Upper lobe of left lung (tissue), 6 donors: ENCODE results near the gene ZNF76. TPM values are rescaled to one million over a fixed set of nuclear protein-coding genes. Genes with fewer than 3 reads are reported as not detected.

ENCODE experiments used
- ATAC-seq, 2 donors: fragments of 200-7000 bp; cut with Tn5 transposase; one replicate each; pipeline ENCODE4 v1.9.1; 2022; ENCODE audit warnings: mild to moderate bottlenecking in 2 of 2, moderate library complexity in 2 of 2; ENCODE audit not compliant: low FRiP score in 2 of 2
- DNase-seq, 2 donors: peaks; one replicate each; pipeline ENCODE4 v3.0.0-alpha.2; 2019 to 2020
- H3K27ac ChIP-seq, 4 donors: fragments of 200-600 bp; sonication (generic); one replicate each; pipeline ENCODE4 v1.5.1; 2016 to 2019
- H3K27me3 ChIP-seq, 4 donors: fragments of 200-600 bp; sonication (generic); one replicate each; pipeline ENCODE4 v1.5.1; 2017 to 2019
- H3K36me3 ChIP-seq, 4 donors: fragments of 200-600 bp; sonication (generic); one replicate each; pipeline ENCODE4 v1.5.1; 2016 to 2019
- H3K4me1 ChIP-seq, 4 donors: fragments of 200-600 bp; sonication (generic); one replicate each; pipeline ENCODE4 v1.5.1; 2018 to 2019
- H3K4me3 ChIP-seq, 4 donors: fragments of 200-600 bp; sonication (generic); one replicate each; pipeline ENCODE4 v1.5.1; 2017 to 2019; ENCODE audit warnings: mild to moderate bottlenecking in 2 of 4, moderate library complexity in 1 of 4
- H3K9me3 ChIP-seq, 4 donors: fragments of 200-600 bp; sonication (generic); one replicate each; pipeline ENCODE4 v1.5.1; 2018 to 2019
- CTCF ChIP-seq, 6 experiments: fragments of 450-650 bp in 4 of 6; fragments of 200-600 bp in 2 of 6; sonication (generic) in 2 of 6; IDR thresholded peaks; one replicate each; pipeline ENCODE4 v1.5.1; 2016 to 2019; ENCODE audit warnings: antibody characterized with exemption in 6 of 6
- EP300 ChIP-seq, 4 donors: sonication (generic); formaldehyde crosslinking; IDR thresholded peaks; one replicate each; pipeline ENCODE4 v1.5.1; 2017; ENCODE audit warnings: antibody characterized with exemption in 4 of 4, control low read depth in 2 of 4
- POLR2A ChIP-seq, 4 donors: fragments of 450-650 bp; IDR thresholded peaks; one replicate each; pipeline ENCODE4 v1.5.1; 2016 to 2017; ENCODE audit warnings: antibody characterized with exemption in 4 of 4, mild to moderate bottlenecking in 2 of 4
- POLR2AphosphoS5 ChIP-seq, 2 donors: sonication (generic); formaldehyde crosslinking; IDR thresholded peaks; one replicate each; pipeline ENCODE4 v1.5.1; 2017; ENCODE audit warnings: antibody characterized with exemption in 2 of 2
- WGBS, 2 donors: methylation state at CpG; one replicate each; pipeline ENCODE4 v1.1.5; 2017 to 2018; 5-methylcytosine and 5-hydroxymethylcytosine counted together
- total RNA-seq, 6 donors: library from RNA; depleted of rRNA in 4 of 6; stranded (reverse); fragments of >200 nt in 4 of 6; gene quantifications; one replicate each; pipeline versions ENCODE4 v1.1.0 to v1.2.1, GENCODE V29; 2016 to 2021
- donor health status: DM: no; HTN: no; CAD: no; lungs with moderate emphysema.
- donor health status: DM: no; HTN: yes; CAD: no; lungs with severe emphysema.

Gene ZNF76
- total RNA-seq, 6 donors from 2014 or later, result 26.8 to 242 (median 38.1) TPM

- WGBS, 2 donors, result 90 to 96% methylated on average over 8 of the region's 8 CpGs
- Histone ChIP-seq H3K4me1 (peaks cover 0 to 13% (median 6%) of the 10 kb centered on the region in 4 donors), H3K4me3 (no peak overlapping the region), H3K9me3 (no peaks in the 10 kb centered on the region), H3K36me3 (no peaks in the 10 kb centered on the region), H3K27ac (no peak overlapping the region), H3K27me3 (no peaks in the 10 kb centered on the region)
- DNase-seq (no peak), ATAC-seq (no peak)
- no peak for TF ChIP-seq POLR2A (IDR thresholded peaks at IDR 0.05)
- no peak for TF ChIP-seq POLR2AphosphoS5 (IDR thresholded peaks at IDR 0.05)
- TF ChIP-seq CTCF (IDR thresholded peaks at IDR 0.05), result no peak
- no peak for TF ChIP-seq EP300 (IDR thresholded peaks at IDR 0.05)
Measured at GRCh38 chr6:35267446-35267845, 7.9 kb downstream of the ZNF76 start.

GRCh38 chr6:35267897-35268296, 8.4 kb downstream of the ZNF76 start:
- Histone ChIP-seq H3K36me3 (no peaks in the 10 kb centered on the region), H3K27ac (no peak overlapping the region), H3K9me3 (no peaks in the 10 kb centered on the region), H3K4me1 (peaks cover 0 to 13% (median 6%) of the 10 kb centered on the region in 4 donors), H3K27me3 (no peaks in the 10 kb centered on the region), H3K4me3 (no peak overlapping the region)
- TF ChIP-seq POLR2A (IDR thresholded peaks at IDR 0.05) (no peak), POLR2AphosphoS5 (IDR thresholded peaks at IDR 0.05) (no peak), EP300 (IDR thresholded peaks at IDR 0.05) (no peak), CTCF (IDR thresholded peaks at IDR 0.05) (no peak)
- 62 to 82% methylated on average over 2 of the region's 2 CpGs for WGBS, 2 donors
- ATAC-seq (no peak), DNase-seq (no peak)

- Histone ChIP-seq H3K27me3 (no peaks in the 10 kb centered on the region), H3K9me3 (no peaks in the 10 kb centered on the region)
- WGBS, 2 donors, result 93 to 97% methylated on average over 2 of the region's 2 CpGs
Measured at GRCh38 chr6:35272005-35272404, 12.5 kb downstream of the ZNF76 start.

GRCh38 chr6:35273822-35274559, 14.5 kb downstream of the ZNF76 start:
- Histone ChIP-seq H3K4me1 (peaks cover 0 to 8% (median 3%) of the 10 kb centered on the region in 4 donors), H3K36me3 (no peaks in the 10 kb centered on the region), H3K27me3 (no peaks in the 10 kb centered on the region), H3K4me3 (no peak overlapping the region), H3K27ac (no peak overlapping the region), H3K9me3 (no peaks in the 10 kb centered on the region)
- DNase-seq, result no peak
- 86 to 88% methylated on average over 4 of the region's 4 CpGs for WGBS, 2 donors
- ATAC-seq, result no peak
- TF ChIP-seq CTCF (IDR thresholded peaks at IDR 0.05) (no peak), POLR2A (IDR thresholded peaks at IDR 0.05) (no peak), EP300 (IDR thresholded peaks at IDR 0.05) (no peak), POLR2AphosphoS5 (IDR thresholded peaks at IDR 0.05) (no peak)

More at GRCh38 chr6:35272005-35272404, 12.5 kb downstream of the ZNF76 start:
- no peaks in the 10 kb centered on the region for H3K36me3 ChIP-seq
- DNase-seq (no peak), ATAC-seq (no peak)
- no peak overlapping the region for H3K4me3 ChIP-seq
- no peak overlapping the region for H3K27ac ChIP-seq
- peaks cover 0 to 8% (median 3%) of the 10 kb centered on the region in 4 donors for H3K4me1 ChIP-seq
- TF ChIP-seq EP300 (IDR thresholded peaks at IDR 0.05), result no peak
- no peak for TF ChIP-seq POLR2A (IDR thresholded peaks at IDR 0.05)
- TF ChIP-seq CTCF (IDR thresholded peaks at IDR 0.05), result no peak
- TF ChIP-seq POLR2AphosphoS5 (IDR thresholded peaks at IDR 0.05), result no peak
